Activated T-cell treated with anti-CD3 and anti-CD28 coated beads, Interleukin-2, amount 50 U/mL, for 48 hours (primary cell): ENCODE data around the gene NR2C2.
"Not testable (repeated sequence)": the region's sequence is repeated elsewhere in the genome, so short reads cannot be mapped to it uniquely, and the experiment has no call there.

ENCODE experiments used
- DNase-seq, 2 experiments: peaks; one replicate each; pipeline ENCODE4 v3.0.0-alpha.2; 2020

NR2C2 gene

DNA sequence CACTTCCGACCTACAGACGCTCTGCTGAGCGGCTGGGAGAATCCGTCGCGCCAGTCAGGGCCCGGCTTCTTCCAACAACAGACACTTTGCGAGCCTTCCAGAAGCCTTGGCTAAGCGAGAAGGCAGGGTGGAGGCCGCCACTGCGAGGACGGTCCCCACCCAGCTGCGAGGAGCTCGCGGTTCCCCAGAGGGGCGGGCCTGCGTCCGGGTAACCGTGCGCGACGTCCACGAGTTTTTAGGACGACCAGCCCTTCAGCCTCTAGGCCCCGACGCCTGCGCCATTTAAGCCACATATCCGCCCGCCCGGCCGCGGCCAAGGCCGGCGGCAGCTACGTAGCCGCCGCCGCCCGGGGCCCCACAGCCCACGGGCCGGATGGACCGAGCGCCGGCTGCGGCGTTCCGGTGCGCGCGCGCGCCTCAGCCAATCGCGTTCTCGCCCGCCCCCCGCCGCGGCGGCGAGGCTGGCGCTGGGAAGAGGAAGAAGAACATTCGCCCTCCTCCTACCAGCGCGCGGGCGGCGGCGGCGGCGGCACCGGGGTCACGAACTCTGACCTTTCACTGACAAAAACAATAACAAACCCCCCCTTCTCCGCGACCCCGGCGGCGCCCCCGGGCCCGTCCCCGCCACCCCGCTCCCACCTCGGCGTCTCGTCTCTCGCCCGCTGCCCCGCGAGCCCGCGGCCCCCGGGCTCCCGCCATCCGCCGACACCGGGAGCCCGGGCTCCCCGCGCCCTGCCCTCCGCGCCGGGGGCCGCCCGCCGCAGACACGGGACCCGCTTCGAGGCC is at the start of gene NR2C2:
Gene NR2C2, plus strand, starts transcription at position 484 of the 786 bp plus-strand sequence. CDS start 56,332 bp downstream, outside the sequence.
- peak; percentile 89 to 92 for DNase-seq

- no peak for DNase-seq
These were observed 48.5 kb upstream of the NR2C2 start for GRCh38 chr3:14898929-14899328.

GRCh38 chr3:14899993-14900618 is 47.3 kb upstream of the NR2C2 start:
- no peak for DNase-seq

- DNase-seq = no peak
These were observed 46.2 kb upstream of the NR2C2 start for GRCh38 chr3:14900881-14901873.

DNA sequence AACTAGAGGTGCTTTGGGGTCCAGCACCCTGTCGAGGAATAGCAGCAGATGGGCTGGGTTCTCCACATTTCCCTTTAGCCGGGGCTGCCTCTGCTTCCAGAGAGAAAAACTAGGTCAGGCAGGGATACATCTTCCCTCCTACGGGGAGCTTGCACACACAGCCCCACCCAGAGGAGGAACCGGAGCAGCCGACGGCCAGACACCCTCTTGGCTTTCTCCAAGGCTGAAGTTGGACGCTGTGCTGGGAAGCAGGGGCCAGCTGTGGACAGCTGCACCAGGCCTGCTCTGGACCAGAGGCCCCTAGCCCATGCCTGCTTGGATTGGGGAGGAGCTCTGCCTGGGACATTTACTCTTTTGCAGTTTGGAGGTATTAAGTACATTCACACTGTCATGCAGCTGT is 44.7 kb upstream of the NR2C2 start:
- no peak for DNase-seq

DNA sequence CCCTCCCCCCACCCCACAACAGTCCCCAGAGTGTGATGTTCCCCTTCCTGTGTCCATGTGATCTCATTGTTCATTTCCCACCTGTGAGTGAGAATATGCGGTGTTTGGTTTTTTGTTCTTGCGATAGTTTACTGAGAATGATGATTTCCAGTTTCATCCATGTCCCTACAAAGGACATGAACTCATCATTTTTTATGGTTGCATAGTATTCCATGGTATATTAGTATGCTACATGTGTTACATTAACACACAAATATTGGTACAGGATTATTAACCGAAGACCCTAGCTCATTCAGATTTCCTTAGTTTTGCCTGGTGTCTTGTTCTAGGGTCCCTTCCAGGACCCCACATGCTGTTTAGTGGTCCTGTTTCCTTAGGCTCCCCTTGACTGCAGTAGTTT is 43.9 kb upstream of the NR2C2 start:
- DNase-seq = not testable (repeated sequence)

- no peak for DNase-seq
These were observed 42.2 kb upstream of the NR2C2 start for GRCh38 chr3:14905055-14905657.

DNA sequence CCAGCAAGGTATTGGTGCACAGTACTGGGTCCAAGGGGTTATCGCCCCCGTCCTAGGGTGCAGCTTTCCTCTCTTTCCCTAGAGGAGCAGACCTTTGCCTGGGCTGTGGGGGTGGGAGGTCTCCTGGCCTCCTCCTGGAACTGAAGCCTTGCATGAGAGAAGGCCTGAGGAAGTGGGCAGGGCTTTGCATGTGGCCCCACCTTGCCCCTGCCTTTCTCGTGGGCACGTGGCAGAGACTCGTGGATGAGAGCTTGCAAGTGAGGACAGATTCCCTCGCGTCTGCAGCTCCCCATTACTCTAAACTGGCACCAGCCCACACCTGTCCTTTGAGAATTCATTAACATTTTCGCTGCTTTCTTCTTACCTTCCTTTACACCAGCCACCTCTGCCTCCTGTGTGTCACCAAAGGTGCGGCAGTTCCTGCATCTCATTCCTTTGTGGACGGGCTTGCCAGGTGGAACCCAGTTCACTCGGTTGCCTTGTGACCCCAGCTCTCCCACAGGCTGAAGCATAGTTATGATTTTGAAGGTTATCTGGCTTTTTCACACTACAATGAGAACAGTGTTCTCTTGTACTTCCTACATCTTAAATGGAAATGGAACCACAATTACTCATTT is 40.9 kb upstream of the NR2C2 start:
- no peak for DNase-seq

DNA sequence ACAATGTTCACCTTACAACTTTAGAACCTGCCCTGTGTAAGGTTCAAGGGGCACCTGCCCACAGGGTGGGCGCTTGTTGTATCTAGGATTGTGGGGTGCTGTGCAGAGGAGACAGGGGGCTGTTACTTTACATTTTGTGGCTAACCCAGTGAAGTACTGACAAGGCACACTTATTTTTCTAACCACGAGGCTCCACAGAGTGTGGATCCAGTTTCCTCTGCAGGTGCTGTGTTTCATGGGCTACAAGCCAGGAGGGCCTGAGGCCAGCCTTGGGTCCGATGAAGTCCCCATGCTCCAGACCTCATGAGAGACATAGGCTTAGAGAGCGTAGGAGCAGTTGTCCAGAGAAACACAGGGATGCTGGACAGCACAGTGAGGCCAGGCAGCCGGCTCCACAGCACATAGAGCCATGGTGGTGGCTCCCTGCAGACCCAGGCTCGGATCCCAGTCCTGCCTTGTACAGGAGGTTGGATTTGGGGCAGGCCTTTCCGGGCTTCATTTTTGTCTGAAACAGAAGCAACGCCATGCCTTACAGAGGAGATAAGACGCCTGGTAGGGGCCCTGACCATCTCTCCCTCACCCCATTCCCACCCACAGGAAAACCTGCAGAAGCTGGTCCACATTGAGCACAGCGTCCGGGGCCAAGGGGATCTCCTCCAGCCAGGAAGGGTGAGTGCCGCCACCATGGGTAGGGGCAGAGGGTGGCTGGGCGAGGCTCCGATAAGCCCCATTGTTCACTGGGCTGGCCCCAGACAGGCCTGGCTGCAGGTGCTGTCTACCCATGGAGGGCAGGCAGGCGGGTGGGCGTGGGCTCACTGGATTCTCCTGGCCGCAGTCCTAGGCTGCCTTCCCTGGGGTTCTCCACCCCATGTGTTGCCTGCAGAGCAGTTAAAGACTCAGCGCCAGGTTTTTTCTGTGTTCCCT is 40.1 kb upstream of the NR2C2 start:
- no peak for DNase-seq

- no peak for DNase-seq
These were observed 38.1 kb upstream of the NR2C2 start for GRCh38 chr3:14909250-14909649.

DNA sequence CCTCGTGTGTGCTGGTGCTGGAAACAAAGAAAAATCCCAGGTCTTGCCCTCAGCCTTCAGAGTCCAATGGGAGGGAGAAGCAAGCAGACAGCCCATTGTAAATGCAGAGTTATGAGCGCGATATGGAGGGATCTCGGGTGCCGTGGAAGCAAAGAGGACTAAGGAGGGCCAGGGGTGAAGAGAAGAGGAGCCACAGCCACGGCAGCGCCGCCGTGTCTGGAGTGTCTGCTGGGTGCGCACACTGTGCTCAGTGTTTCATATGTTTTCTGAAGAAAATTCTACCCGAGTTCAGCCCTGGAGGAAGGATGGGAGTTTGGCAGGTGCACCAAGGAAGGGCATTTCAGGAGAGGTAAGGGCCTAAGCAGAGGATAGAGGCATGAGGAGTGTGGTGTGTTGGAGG is 35.7 kb upstream of the NR2C2 start:
- no peak for DNase-seq

DNA sequence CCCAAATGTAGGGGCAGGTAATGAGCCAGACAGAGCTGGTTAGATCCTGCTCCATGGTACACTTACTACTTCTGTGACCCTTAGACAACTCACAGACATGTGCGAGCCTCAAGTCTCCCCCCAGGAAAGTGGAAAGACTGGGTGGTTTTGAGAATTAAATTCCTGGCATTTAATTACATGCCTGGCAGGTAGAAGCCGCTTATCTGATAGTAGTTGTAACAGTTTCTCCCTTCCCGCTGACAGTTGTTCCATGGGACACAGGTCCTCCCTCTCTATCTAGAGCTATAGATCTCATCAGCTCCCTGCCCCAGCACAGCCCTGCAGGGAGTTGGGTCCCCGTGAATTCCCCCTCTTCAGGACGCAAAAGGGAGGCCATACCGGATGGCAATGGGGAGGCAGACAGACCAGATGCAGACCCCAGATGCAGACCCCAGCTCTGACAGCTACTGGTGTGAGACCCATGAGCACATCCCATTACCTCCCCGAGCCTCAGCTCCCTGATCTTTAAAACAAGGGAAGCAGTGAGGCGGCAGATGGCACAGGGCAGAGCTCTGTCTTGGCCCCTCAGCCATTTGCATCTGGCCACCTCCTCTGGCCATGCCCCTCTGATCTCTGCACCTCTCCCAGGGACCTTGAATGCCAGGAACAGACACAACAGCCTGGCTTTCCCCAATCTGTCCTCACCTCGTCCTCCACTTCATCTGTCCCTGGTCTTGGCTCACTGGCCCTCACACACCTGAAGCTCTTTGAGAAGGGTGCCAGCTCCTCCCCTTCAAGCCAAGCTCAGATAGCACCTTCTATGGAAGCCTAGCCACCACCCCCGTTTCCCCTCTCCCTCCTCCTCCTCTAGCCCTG is 34.1 kb upstream of the NR2C2 start:
- no peak for DNase-seq

GRCh38 chr3:14913926-14914778 is 33.2 kb upstream of the NR2C2 start:
- no peak for DNase-seq

DNA sequence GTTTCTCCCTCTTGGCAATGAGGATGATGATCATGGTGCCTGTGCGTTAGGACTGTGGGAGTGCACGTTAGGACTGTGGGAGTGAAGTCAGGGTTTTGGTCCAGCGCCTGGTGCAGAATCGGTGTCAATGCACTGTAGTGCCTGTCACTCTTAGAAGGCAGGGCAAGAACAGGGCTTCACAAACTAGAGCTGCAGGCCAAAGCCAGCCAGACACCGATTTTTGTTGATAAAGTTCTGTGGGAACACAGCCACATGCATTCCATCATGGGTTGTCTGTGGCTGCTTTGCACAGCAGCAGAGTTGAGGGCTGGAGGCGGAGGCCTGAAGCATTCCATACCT is 32.6 kb upstream of the NR2C2 start:
- no peak for DNase-seq

DNA sequence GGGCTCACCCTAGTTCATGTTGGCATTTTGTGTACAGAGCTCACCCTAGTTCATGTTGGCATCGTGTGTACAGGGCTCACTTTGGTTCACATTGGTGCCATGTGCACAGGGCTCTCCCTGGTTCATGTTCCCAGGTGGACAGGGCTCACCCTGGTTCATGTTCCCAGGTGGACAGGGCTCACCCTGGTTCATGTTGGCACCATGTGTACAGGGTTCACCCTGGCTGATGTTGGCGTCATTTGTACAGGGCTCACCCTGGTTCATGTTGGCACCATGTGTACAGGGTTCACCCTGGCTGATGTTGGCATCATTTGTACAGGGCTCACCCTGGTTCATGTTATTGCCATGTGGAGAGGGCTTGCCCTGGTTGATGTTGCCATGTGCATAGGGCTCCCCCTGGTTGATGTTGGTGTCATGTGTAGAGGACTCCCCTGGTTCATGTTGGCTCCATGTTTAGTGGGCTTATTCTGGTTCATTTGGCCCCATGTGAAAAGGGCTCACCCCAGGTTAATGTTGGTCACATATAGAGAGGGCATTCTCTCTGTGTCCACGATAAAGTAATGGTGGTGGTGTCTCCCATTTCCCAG is 31.7 kb upstream of the NR2C2 start:
- DNase-seq = no peak

DNA sequence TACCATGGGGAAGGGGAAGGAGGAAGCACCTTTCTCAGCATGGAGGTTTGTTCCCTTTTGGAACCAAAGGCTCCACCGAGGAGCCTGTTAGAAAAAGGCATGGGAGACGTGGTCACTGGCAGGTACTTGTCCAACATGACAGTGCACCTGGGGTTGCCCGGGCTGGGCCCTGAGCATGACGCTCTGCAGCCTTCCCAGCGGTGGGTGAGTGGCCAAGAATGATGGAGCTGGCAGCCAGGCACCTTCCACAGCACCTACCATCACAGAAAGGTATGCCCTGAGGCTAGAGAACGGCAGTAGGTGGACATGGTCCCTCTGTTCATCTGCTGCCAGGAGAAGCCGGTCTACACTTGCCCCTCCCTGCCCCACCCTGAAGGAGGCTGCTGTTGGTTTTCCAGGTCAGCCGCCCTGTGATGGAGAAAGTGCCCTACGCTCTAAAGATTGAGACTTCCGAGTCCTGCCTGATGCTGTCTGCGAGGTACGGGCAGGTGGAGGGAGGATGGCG is 29.0 kb upstream of the NR2C2 start:
- no peak for DNase-seq

DNA sequence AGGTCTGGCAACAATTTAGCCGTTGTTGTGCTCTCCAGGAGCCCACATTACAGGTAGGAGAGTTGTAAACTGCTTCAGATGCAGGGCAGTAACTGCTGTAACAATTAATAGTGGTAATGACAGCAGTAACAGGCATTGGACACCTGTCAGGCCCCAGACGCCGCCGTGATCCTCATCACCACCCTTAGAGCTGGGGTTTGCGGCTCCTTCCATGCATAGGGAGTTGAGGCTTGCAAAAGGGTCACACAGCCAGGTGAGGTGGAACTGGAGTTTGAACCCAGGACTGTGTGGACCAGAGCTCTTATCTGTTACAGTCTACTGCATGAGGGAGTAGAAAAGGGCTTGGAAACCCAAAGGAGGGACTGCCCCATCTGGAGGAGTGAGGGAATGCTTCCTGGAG is 26.8 kb upstream of the NR2C2 start:
- DNase-seq = no peak

- DNase-seq = peak; percentile 87 to 89
These were observed 26.3 kb upstream of the NR2C2 start for GRCh38 chr3:14921034-14921616.
